ENCODE results near the gene CIDEC.
"Not testable (repeated sequence)": the region's sequence is repeated elsewhere in the genome, so short reads cannot be mapped to it uniquely, and the experiment has no call there.

CIDEC gene

DNA sequence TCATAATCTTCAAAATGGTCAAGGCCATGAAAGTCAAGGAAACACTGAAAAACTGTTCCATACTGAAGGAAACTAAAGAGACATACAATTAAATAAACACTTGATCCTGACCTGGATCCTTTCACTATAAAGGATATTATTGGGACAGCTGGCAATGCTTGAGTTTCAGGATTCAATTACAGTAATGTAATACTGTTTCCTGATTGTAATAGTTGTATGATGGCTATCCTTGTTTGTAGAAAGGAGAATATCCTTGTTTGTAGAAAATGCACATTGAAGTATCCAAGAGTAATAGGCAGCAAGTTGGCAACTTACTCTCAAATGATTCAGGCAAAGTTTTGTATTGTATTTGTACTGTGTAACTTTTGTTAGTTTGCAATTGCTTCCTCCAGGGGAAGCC is 4.6 kb downstream of the CIDEC start:
- DNase-seq (ENCODE audit: low spot score), result no peak

DNA sequence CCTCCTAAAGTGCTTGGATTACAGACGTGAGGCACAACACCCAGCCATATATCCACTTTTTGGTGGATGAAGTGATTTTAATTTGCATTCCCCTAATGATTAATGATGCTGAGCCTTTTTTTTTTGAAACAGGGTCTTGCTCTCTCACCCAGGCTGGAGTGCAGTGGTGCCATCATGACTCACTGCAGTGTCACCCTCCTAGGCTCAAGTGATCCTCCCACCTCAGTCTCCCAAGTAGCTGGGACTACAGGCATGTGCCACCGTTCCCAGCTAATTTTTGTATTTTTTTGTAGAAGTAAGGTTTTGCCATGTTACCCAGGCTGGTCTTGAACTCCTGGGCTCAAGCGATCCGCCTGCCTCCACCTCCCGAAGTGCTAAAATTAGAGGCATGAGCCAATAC is 8.0 kb downstream of the CIDEC start:
- not testable (repeated sequence) for DNase-seq (ENCODE audit: low spot score)

DNA sequence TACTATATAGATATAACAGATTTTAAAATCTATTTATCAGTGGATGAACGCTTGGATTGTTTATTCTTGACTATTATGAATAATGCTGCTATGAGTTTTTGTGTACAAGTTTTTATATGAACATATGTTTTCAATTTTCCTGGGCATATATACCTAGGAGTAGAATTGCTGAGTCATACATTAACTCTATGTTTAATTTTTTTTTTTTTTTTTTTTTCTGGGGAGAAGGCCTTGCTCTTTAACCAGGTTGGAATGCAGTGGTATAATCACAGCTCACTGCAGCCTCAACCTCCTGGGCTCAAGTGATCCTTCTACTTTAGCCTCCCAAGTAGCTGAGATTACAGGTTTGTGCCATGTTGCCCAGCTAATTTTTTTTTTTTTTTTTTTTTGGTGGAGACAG is 9.1 kb downstream of the CIDEC start:
- DNase-seq (ENCODE audit: low spot score), result no peak

DNA sequence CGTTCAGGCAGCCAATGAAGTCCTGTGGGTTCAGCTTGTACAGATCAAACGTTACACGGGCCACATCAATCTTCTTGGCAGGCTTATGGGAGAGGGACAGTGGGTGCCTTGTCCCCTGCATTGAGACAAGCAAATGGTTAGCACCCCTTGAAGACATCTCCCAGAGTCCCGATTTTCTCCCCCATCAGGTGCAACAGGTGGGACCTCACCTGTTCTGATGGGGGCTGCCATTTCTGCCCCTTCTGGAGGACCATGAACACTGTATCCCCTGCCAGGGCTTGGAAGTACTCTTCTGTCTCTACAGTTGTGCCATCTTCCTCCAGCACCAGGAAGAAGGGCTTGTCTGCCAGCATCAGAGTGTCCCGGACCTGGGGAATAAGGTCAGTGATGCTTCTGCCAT is 10.1 kb downstream of the CIDEC start:
- no peak for DNase-seq (ENCODE audit: low spot score)

DNA sequence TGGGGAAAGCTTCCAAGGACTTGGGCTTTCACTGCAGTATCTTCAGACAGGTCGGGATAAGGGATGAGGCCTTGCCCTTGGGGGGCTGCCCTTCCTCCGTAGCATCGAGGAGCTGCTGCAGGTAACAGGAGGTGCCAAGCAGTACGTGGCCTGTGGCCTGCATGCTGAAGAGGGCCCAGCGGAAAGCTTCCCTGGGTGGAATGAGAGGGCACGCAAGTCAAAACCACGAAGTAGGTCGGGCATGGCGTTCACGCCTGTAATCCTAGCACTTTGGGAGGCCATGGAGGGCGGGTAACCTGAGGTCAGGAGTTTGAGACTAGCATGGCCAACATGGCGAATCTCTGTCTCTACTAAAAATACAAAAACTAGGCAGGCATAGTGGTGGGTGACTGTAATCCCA is 12.9 kb downstream of the CIDEC start:
- DNase-seq (ENCODE audit: low spot score), result no peak

DNA sequence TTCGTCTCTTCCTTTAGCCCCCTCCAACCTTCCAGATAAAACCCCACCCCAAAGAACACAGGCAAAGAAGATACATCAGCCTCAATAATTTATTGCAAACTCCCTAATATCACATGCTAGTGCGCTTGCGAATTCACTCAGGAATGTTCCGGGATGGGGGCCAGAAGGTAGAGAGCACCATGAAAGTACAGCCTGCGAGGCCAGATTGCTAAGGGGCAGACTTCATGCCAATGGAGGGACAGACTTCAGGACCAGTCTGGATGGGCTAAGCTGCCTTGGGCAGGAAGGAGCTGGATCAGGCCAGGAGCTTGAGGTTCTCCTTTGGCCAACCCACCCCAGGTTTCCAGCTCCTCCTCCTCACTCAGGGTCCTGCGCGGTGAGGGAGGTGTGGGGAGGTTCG is 13.4 kb downstream of the CIDEC start:
- no peak for DNase-seq (ENCODE audit: low spot score)

DNA sequence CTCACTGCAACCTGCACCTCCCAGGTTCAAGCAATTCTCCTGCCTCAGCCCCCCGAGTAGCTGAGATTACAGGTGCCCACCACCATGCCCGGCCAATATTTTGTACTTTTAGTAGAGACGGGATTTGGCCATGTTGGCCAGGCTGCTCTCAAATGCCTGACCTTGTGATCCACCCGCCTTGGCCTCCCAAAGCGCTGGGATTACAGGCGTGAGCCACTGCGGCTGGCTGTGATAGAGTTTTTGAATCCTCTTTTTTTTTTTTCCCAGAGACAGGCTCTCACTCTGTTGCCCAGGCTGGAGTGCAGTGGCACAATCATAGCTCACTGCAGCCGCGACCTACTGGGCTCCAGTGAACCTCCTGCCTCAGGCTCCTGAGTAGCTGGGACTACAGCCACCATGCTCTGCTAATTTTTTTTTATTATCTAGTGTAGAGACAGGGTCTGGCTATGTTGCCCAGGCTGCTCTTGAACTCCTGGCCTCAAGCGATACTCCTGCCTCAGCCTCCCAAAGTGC is 14.9 kb downstream of the CIDEC start:
- DNase-seq (ENCODE audit: low spot score), result not testable (repeated sequence)

DNA sequence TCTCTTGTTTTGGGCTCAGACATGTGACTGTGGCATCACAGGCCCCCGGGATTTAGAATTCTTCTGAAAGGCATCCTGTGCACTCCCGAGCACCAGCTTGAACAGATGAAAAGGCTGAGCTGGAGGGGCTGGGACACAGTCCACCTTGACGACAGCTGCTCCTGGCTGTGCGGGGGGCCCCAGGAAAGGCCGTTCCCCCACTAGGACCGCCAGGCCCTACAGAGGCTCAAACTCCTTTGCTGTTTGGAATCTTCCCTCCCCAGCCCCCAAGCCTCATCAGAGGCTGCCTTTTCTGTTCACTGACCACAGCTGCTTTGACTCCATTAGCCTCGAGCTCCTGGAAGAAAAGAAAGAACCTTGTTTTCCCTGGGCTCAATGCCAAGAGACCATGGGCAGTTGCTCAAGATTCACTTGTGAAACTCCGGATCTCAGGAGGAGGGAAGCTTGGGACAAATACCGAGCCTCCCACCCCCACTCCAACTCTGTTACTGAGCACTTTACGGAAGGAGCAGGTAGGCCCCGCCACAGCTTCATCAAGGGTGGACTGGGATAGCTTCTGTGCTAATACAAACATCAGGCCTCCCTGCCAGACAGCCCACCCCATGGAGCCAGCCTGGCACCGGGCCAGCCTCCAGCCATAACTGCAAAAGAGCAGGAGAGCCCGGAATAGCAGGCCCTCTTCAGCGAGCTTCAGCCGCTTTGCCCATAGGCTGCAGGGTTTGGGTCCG is 15.7 kb downstream of the CIDEC start:
- DNase-seq (ENCODE audit: low spot score), result no peak

DNA sequence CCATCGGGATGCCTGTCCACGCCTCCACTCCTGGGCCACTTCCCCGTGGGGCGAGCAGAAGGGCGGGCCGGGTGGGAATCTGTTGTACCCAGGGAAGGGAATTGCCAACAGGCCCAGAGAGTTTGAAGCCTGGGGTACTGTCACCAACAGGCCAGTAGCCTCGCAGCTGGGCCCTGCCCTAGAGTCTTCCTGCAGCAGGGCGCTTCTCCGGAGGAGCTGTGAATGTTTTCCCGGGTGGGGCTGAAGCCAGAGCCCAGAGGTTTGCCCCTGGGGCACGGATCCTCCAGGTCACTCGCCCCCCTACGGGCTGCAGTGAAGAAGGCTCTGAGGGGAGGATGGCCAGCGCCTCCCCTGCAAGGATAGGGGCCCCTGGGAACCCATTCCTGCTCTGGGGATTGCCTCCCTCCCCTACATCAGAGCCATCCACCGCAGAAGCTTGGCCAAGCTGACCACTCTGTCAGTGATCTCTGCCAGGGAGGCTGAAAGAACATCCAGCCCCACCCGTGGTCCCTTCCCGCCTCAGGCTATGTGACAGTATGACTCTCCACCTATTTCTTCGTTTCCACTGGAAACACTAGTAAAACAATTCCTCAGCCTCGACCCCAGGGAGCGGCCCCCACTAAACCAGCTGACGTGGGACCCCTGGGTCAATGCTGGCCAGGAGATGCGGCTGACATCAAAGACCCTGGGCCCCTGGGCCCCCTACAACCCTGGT is 16.8 kb downstream of the CIDEC start:
- no peak for DNase-seq (ENCODE audit: low spot score)

DNA sequence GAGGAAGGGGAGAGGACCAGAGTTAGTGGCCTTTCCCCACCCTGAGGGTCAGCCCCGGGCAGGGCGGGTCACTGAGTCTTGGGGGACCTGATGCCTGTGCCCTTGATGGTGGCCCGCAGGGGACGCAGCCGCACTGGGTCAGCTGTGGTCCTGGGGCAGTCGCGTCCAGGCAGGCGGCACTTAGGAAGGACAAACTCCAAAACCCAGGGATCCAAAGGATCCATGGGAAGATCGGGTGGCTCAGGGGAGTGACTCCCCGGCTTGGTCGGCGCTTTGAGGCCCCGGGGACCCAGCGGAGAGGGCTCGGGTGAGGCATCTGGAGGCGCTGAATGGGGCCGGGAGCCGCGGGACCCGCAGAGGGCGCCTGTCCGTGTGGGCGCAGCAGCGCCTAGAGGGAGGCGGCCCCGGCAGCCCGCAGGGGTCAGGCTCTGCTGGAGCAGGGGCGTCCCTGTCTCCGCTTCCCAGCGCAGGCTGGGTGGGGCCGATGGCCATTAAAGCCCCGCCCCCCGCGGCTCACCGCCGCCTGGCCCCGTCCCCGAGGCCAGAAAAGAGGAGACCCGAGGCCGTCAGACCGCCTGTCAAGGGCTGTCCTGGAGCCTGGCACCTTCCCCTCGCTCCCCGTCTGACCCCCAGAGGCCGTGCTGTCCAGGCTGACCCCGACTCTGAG is 17.5 kb downstream of the CIDEC start:
- DNase-seq (ENCODE audit: low spot score), result peak; percentile 15

DNA sequence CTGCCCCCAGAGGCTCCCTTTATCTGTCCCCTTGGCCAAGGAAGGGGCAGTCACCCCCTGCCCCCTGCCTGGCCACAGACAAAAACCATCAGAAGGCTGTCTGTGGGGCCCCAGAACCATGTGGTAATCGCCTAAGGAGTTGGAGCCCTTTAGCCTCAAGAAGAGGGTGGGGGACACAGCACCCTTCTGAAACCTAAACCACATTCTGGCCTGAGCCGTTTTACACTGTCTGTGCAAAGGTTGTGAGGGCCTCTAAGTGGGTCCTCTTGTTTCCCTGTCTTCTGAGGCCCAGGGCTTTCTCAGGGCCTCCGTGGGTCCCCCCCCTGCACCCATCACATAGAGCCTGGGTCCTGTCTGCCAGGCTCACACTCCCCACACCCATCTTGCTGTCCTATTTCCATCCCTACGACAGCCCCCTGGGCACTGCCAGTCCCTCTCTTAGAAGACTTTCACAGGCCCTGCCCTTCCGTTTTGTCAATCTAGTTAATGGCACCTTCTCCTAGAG is 18.4 kb downstream of the CIDEC start:
- no peak for DNase-seq (ENCODE audit: low spot score)

DNA sequence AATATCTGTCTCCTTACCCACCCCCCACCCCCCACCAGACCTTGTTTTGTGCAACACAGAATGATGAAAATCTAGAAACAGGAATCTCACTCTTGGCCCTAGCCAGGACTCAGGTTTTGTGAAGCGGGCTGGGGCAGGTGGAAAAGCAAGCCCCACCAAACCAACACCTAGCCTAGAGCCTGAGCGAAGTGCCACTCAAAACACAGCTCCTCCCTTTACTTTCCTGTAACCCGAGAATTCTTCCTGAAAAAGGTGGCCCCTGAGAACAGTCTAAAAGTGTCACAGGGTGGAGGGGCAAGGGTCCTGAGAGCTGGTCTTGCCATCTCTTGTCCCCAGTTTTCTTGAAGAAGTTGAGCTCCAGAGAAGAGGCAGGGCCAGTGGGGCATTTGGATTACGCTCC is 18.9 kb downstream of the CIDEC start:
- no peak for DNase-seq (ENCODE audit: low spot score)

DNA sequence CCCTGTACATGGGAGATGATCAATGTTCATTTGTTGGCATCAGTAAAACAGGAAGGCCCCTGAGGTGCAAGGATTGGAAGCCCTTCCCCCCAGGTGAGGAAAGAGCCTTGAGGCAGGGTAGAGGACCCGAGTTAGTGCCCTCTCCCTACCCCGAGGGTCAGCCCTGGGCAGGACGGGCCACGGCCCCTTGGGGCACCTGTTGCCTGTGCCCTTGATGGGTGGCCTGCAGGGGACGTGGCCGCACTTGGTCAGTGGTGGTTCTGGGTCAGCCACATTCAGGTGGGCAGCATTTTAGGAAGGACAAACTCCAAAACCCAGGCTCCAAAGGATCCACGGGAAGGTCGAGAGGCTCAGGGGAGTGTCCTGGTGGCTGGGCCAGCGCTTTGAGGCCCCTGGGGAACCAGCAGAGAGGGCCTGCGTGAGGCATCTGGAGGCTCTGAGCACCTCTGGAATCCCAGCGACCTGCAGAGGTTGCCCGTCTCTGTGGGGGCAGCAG is 20.5 kb downstream of the CIDEC start:
- DNase-seq (ENCODE audit: low spot score), result no peak

DNA sequence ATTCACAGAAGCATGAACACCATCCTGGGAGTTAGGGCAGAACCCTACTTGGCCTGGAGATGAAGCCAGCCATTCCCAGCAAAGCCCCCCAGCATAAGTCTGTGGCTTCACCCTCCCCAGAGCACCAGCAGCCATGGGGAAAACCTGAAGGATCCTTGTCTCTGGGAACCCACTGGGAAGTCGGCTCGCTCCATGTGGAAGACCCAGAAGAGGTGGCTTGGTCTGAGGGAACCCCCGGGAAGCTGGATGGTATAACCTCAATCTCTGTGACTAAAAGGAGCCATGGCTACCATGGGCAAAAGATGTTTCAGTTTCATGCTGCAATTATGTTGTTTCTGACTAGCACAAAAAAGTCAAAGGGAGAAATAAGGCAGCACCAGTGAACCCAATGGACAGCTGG is 24.5 kb downstream of the CIDEC start:
- DNase-seq (ENCODE audit: low spot score), result no peak

DNA sequence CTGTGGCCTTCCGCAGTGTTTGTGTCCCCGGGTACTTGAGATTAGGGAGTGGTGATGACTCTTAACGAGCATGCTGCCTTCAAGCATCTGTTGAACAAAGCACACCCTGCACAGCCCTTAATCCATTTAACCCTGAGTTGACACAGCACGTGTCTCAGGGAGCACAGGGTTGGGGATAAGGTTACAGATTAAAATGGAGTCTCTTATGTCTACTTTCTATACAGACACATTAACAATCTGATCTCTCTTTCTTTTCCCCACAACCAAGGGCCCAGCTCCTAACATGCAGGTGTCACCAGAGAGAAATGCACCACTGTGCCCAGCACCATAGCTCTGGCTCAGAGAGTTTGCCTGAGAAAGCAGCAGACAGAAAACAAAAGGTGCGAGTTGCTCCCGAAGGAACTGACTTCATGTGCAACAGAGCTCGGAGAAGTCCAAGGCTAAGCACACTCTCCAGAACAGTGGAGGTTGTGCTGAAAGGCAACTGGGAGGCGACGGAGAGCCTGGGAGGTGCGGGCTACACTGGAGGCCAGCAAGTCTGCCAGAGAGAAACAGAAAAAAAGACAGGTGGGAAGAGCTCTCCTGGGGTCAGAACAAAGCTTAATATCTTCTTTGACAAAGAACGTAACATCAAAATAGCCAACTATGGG is 25.6 kb downstream of the CIDEC start:
- DNase-seq (ENCODE audit: low spot score), result not testable (repeated sequence)

DNA sequence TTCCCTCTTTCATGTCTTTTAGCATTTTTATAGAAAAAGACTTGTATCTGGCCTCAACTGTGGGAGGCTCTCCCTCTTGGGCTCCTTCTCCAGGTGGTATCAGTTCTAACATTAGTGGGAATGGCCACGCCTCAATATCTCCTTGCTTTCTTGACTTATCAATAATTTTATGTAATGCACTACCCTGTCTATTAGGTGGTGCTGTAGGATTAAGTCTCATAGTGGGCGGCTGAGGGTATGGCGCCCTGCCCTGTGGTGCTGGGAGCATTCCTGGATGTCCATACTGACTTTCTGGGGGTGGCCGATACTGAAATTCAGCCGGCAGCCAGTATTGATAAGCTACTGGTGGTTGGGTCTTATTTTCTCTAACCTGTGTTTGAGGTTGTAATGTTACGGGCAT is 27.5 kb downstream of the CIDEC start:
- DNase-seq (ENCODE audit: low spot score), result no peak

DNA sequence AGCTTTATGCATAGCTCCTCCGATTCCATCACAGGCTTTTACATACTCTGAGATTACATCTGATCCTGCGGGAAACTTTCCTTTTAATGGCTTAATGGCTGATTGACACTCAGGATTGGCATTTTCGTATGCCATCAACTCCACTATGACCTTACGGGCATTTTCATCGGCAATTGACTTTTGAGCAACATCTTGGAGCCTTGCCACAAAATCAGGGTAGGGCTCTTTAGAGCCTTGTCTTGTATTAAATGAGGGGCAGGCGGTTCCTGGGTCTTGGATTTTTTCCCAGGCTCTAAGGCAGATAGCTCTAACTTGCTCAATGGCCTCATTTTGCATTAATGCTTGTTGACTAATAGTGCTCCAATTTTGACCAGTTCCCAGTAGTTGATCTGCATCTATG is 28.1 kb downstream of the CIDEC start:
- DNase-seq (ENCODE audit: low spot score), result not testable (repeated sequence)

DNA sequence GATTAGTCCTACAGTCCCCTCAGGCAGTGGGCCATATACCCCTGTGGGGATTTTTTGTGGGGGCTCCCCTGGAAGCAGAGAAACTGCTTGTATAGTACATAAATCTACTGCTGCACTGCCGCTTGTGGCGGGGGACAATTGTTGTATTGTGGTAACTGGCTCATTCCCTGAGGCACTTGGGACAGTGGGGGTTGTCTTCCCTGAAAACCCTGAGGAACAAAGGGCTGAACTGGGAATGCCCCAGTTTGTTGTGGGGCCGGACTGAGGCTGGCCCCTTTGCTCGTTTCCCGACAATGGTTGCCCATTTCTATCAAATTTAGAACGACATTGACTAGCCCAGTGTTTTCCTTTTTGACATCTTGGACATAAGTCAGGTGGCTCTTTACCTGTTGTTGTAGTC is 28.7 kb downstream of the CIDEC start:
- not testable (repeated sequence) for DNase-seq (ENCODE audit: low spot score)

DNA sequence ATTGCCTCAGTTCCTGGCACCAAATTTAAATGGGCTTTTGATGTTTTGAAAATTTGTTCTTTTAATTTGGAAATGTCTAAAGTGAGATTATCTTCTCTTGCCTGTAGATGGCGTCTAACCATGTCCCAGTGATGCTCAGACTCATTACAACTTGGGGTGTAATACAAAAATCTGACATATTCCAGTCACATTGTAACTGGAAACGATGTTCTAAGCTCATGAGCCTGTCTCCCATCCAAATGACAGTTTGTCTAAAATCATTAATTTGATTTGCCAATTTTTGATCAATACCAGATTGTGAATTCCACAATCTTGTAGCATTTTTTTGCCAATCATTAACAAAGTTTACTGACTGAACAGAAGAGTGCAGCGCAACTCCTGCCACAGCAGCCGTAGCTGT is 31.2 kb downstream of the CIDEC start:
- peak; percentile 61 for DNase-seq (ENCODE audit: low spot score)

DNA sequence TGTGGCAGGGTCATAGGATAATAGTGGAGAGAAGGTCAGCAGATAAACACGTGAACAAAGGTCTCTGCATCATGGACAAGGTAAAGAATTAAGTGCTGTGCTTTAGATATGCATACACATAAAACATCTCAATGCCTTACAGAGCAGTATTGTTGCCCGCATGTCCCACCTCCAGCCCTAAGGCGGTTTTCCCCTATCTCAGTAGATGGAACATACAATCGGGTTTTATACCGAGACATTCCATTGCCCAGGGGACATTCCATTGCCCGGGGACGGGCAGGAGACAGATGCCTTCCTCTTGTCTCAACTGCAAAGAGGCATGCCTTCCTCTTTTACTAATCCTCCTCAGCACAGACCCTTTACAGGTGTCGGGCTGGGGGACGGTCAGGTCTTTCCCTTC is 32.2 kb downstream of the CIDEC start:
- not testable (repeated sequence) for DNase-seq (ENCODE audit: low spot score)

DNA sequence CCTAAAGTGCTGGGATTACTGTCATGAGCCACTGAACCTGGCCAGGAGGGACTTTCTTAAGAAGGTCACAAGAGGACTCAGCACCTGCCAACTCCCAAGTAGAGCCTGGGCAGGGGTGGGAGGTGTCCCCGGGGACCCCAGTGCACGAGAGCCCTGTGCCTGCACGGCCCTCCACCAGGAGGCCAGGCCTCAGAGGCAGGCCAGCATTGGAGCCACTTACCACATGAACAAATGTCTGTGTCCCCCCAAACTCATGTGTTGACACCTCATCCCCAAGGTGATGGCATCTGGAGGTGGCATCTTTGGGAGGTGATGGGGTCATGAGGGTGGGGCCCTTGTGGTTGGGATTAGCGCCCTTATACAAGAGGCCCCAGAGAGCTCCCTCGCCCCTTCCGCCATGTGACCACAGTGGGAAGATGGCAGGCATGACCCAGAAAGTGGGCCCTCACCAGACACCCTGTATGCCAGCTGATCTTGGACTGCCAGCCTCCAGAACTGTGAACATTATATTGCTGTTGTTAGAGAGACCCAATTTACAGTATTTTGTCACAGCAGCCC is 33.0 kb downstream of the CIDEC start:
- DNase-seq (ENCODE audit: low spot score), result no peak

DNA sequence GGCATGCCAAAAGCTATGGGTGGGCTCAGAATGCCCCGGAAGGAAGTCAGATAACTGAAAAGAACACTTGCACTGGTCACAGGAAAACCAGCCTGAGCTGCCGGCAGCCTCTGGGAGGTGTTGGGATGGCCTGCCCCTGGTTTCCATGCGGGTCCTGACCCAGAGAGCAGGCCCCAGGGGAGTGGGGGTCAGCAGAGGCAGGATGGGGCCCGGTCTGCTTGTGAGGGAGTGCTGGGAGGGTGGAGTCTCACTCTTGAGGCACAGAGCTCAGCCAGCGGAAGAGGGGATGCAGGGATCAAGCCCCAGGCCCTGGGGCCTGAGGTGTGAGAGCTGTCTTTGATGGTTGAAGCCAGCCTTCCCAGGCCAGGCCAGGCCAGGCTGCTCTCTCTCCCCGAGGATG is 33.8 kb downstream of the CIDEC start:
- no peak for DNase-seq (ENCODE audit: low spot score)

Measured in CD4-positive, alpha-beta T cell treated with Interleukin-2 at 100 ng/mL for 4 hours (primary cell).